ENCODE results near the gene SLC35E3.

The SLC35E3 gene

GRCh38 chr12:68769941-68770340 is 24.0 kb downstream of the SLC35E3 start:
- no peak for FAIRE-seq
- TF ChIP-seq CTCF (IDR thresholded peaks at IDR 0.05; ENCODE audit: insufficient read depth, missing control alignments), result no peak

DNA sequence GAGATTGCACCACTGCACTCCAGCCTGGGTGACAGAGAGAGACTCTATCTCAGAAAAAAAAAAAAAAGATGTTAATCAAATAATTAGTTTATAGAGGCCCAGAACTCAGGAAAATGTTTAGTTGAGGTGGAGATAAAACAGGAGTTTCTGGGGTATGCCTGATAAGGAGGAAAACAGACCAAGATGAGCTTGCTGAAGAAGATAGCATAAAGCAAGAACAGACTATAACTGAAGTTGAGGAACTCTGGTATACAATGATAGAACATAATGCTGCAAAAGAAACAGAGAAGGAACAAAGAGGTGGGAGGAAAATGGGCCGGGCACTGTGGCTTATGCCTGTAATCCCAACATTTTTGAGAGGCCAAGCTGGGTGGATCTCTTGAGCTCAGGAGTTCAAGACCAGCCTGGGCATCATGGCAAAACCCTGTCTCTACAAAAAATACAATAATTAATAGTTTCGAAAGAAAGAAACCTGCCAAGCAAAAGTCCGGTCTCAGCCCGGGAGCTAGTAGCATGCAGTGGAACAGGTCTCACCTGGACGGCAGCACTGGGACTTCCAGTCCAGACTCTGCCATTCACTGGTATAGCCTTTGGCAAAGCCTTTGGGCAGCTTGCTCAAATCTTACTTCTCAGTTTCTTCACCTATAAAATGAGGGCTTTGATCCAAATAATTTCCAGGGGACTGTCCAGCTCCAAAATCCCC is 25.4 kb downstream of the SLC35E3 start:
- no peak for TF ChIP-seq CTCF (IDR thresholded peaks at IDR 0.05; ENCODE audit: insufficient read depth, missing control alignments)
- DNase-seq (ENCODE audit: insufficient read length, low spot score), result no peak
- no peak for FAIRE-seq

More at GRCh38 chr12:68769941-68770340, 24.0 kb downstream of the SLC35E3 start:
- DNase-seq (ENCODE audit: insufficient read length, low spot score), result no peak

- DNase-seq (ENCODE audit: insufficient read length, low spot score) (no peak), FAIRE-seq (no peak)
- TF ChIP-seq CTCF (IDR thresholded peaks at IDR 0.05; ENCODE audit: insufficient read depth, missing control alignments), result no peak
Observed at GRCh38 chr12:68772714-68773113, 26.7 kb downstream of the SLC35E3 start.

GRCh38 chr12:68773582-68773981 is 27.6 kb downstream of the SLC35E3 start:
- DNase-seq (ENCODE audit: insufficient read length, low spot score), result no peak
- FAIRE-seq, result no peak
- no peak for TF ChIP-seq CTCF (IDR thresholded peaks at IDR 0.05; ENCODE audit: insufficient read depth, missing control alignments)

DNA sequence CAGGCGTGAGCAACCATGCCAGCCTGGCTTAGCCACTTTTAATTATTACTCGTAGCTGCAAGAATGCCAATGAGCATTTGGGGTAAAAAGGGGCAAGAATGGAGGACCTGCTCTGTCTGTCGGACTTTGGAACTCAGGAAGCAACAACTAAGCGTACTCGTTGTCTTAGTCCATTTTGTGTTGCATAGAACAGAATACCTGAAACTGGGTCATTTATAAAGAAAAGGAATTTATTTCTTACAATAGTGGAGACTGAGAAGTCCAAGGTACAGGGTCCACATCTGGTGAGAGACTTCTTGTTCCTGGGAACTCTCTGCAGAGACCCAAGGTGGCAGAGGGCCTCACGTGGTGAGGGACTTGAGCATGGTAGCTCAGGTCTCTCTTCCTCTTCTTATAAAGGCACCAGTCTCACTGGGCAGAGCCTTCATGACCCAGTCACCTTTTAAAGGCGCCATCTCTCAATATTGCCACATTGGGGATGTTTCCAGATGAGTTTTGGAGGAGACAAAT is 29.2 kb downstream of the SLC35E3 start:
- no peak for DNase-seq (ENCODE audit: insufficient read length, low spot score)
- no peak for FAIRE-seq

DNA sequence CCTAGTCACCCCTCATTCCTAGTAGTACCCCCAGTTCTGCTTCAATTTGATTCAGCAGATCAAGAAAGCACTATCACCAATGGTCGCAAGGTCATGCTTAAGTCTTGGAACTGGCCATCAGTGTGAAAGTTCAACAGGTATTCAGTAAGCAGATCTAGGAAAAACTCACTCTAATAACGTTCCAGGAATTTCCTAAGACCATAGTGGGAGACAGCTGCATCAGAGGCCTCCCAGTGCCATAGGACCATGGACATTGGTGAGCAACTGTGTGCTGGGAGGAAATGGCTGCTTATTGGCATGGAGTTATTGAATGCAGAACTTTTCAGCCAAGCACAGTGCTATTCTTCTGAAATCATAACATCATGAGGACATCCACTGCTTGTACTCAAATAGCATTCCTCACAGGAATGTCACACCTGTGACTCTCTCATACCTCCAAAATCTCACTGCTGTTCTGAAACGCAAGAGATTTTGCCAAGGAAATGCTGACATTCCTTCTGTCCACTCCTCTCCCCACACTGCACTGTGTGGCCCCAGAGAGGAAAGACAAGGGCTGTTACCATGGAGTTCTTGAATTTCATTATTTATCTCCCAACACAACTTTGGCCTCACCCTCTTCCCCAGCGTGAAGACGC is 31.1 kb downstream of the SLC35E3 start:
- no peak for TF ChIP-seq CTCF (IDR thresholded peaks at IDR 0.05; ENCODE audit: insufficient read depth, missing control alignments)
- no peak for DNase-seq (ENCODE audit: insufficient read length, low spot score)
- FAIRE-seq, result no peak

More for the DNA sequence above, 29.2 kb downstream of the SLC35E3 start:
- no peak for TF ChIP-seq CTCF (IDR thresholded peaks at IDR 0.05; ENCODE audit: insufficient read depth, missing control alignments)

DNA sequence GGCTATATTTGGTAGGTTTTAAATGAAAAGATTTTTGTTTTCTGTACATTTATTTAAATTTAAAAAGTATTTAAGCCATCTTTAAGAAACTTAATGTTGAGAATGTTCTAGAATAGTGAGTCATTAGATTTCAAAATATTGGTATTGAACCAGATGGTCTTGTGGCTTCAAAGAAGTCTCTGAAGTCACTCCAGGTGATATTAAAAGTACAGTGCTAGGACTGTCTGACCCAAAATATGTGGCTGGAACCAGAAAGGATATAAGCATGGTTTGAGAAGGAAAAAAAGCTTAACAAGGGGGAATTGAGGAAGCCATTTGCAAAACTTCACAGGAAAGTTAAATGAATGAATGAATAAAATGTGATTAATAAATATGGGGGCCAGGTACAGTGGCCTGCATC is 33.3 kb downstream of the SLC35E3 start:
- DNase-seq (ENCODE audit: insufficient read length, low spot score), result no peak
- no peak for TF ChIP-seq CTCF (IDR thresholded peaks at IDR 0.05; ENCODE audit: insufficient read depth, missing control alignments)
- FAIRE-seq, result no peak
